ENCODE measurements around the gene HOMER2. TPM values are rescaled to one million over a fixed set of nuclear protein-coding genes. Genes with fewer than 3 reads are reported as not detected.

The HOMER2 gene
- total and polyA plus RNA-seq, 2 donors (not counting 3 experiments of a cell fraction or from before 2014, with no cell fraction given): 0.60 to 0.68 TPM

GRCh38 chr15:82838096-82838735 lies 114.3 kb downstream of the HOMER2 start:
- intact Hi-C loops (cut with micrococcal nuclease): no loop called here
- Histone ChIP-seq H2AFZ (ENCODE audit: low read depth, low read length) (no peak overlapping the region), H3K9ac (replicated peaks; ENCODE audit: extremely low read depth, insufficient read depth, low read length) (no peak overlapping the region), H3K4me3 (replicated peaks in 1 of 3; ENCODE audit: insufficient read depth in 1 of 3, low read depth in 1 of 3, low read length in 3 of 3) (no peak overlapping the region), H3K79me2 (ENCODE audit: control insufficient read depth, insufficient read depth, low read length) (no peaks in the 10 kb centered on the region), H4K20me1 (replicated peaks; ENCODE audit: control insufficient read depth, extremely low read depth, insufficient read depth, low read length) (no peaks in the 10 kb centered on the region), H3K9me3 (replicated peaks; ENCODE audit: control insufficient read depth, insufficient read depth, low read length) (no peaks in the 10 kb centered on the region), H3K27ac (ENCODE audit: insufficient read depth, low read depth, low read length) (no peak overlapping the region), H3K36me3 (ENCODE audit: control insufficient read depth in 2 of 2, extremely low read depth in 1 of 2, insufficient read depth in 2 of 2, low read length in 2 of 2) (peaks cover 6 to 19% of the 10 kb centered on the region in 2 experiments), H3K9me1 (replicated peaks; ENCODE audit: control insufficient read depth, extremely low read depth, insufficient read depth, low read length) (no peaks in the 10 kb centered on the region), H3K4me1 (ENCODE audit: control insufficient read depth, extremely low read depth, insufficient read depth, low read length) (peaks cover under 1% of the 10 kb centered on the region), H3K27me3 (ENCODE audit: control insufficient read depth in 2 of 2, insufficient read depth in 2 of 2, low read length in 2 of 2) (no peaks in the 10 kb centered on the region), H3K4me2 (ENCODE audit: insufficient read depth, low read length) (no peak overlapping the region)
- DNase-seq (ENCODE audit: low read depth, low spot score): no peak
- TF ChIP-seq MYC (IDR thresholded peaks at IDR 0.05; ENCODE audit: low read depth, low read length) (no peak), FOS (IDR thresholded peaks at IDR 0.05; ENCODE audit: borderline replicate concordance, insufficient read depth, low read length) (no peak), POLR2A (IDR thresholded peaks at IDR 0.05; ENCODE audit: low read depth, low read length) (no peak), JUN (IDR thresholded peaks at IDR 0.05; ENCODE audit: borderline replicate concordance, insufficient read depth, insufficient read length, low read depth) (no peak), POLR2AphosphoS5 (IDR thresholded peaks at IDR 0.05; ENCODE audit: insufficient read depth, low read depth, low read length) (no peak), MAX (IDR thresholded peaks at IDR 0.05; ENCODE audit: insufficient read depth, insufficient read length) (no peak)
- dilution Hi-C loops (cut with MboI; ENCODE audit: extremely low pct_ligation_motif_present, low sequenced_read_pairs): no loop called here
- POLR2A ChIA-PET: no interaction called here
- CTCF ChIA-PET: interaction anchor here (1.2 kb wide), 1 partner anchor 11 kb away, joined by 4 read pairs; no protein-coding TSS in a partner anchor
- FAIRE-seq: no peak
- no TSS peak for BruUV-seq (replicated peaks)

GRCh38 chr15:82835391-82835917 lies 117.1 kb downstream of the HOMER2 start:
- peaks cover 15 to 33% of the 10 kb centered on the region in 2 experiments for H3K36me3 ChIP-seq (ENCODE audit: control insufficient read depth in 2 of 2, extremely low read depth in 1 of 2, insufficient read depth in 2 of 2, low read length in 2 of 2)
- peaks cover 16% of the 10 kb centered on the region for H3K4me1 ChIP-seq (ENCODE audit: control insufficient read depth, extremely low read depth, insufficient read depth, low read length)
- H3K27ac ChIP-seq (ENCODE audit: insufficient read depth, low read depth, low read length): no peak overlapping the region
- H3K79me2 ChIP-seq (ENCODE audit: control insufficient read depth, insufficient read depth, low read length): no peaks in the 10 kb centered on the region
- H3K9me1 ChIP-seq (replicated peaks; ENCODE audit: control insufficient read depth, extremely low read depth, insufficient read depth, low read length): no peaks in the 10 kb centered on the region
- dilution Hi-C loops (cut with MboI; ENCODE audit: extremely low pct_ligation_motif_present, low sequenced_read_pairs): no loop called here
- no peaks in the 10 kb centered on the region for H4K20me1 ChIP-seq (replicated peaks; ENCODE audit: control insufficient read depth, extremely low read depth, insufficient read depth, low read length)
- no peaks in the 10 kb centered on the region for H3K27me3 ChIP-seq (ENCODE audit: control insufficient read depth in 2 of 2, insufficient read depth in 2 of 2, low read length in 2 of 2)
- no peak overlapping the region for H3K4me3 ChIP-seq (replicated peaks in 1 of 3; ENCODE audit: insufficient read depth in 1 of 3, low read depth in 1 of 3, low read length in 3 of 3)
- intact Hi-C loops (cut with micrococcal nuclease): no loop called here
- FAIRE-seq: no peak
- no peak overlapping the region for H3K4me2 ChIP-seq (ENCODE audit: insufficient read depth, low read length)
- ChIA-PET CTCF (interaction anchor here (0.6 kb wide), 1 partner anchor 58 kb away, joined by 3 read pairs; no protein-coding TSS in a partner anchor), POLR2A (no interaction called here)
- no peak for TF ChIP-seq CTCF (IDR thresholded peaks at IDR 0.05; ENCODE audit: extremely low read depth in 1 of 2, insufficient read depth in 1 of 2, low read depth in 1 of 2, low read length in 2 of 2)
- no peak for TF ChIP-seq MYC (IDR thresholded peaks at IDR 0.05; ENCODE audit: low read depth, low read length)
- TF ChIP-seq GATA2 (IDR thresholded peaks at IDR 0.05; ENCODE audit: insufficient read depth, insufficient read length, low read depth, low read length): no peak
- no peak for TF ChIP-seq FOS (IDR thresholded peaks at IDR 0.05; ENCODE audit: borderline replicate concordance, insufficient read depth, low read length)
- TF ChIP-seq MAX (IDR thresholded peaks at IDR 0.05; ENCODE audit: insufficient read depth, insufficient read length): no peak
- no peak for TF ChIP-seq POLR2A (IDR thresholded peaks at IDR 0.05; ENCODE audit: low read depth, low read length)
- no peak for TF ChIP-seq EZH2 (IDR thresholded peaks at IDR 0.05; ENCODE audit: borderline replicate concordance, low read depth, low read length, severe bottlenecking)
- no peak for TF ChIP-seq JUN (IDR thresholded peaks at IDR 0.05; ENCODE audit: borderline replicate concordance, insufficient read depth, insufficient read length, low read depth)
- TF ChIP-seq POLR2AphosphoS5 (IDR thresholded peaks at IDR 0.05; ENCODE audit: insufficient read depth, low read depth, low read length): no peak
- H3K9ac ChIP-seq (replicated peaks; ENCODE audit: extremely low read depth, insufficient read depth, low read length): no peak overlapping the region
- no peaks in the 10 kb centered on the region for H3K9me3 ChIP-seq (replicated peaks; ENCODE audit: control insufficient read depth, insufficient read depth, low read length)
- DNase-seq (ENCODE audit: low read depth, low spot score): no peak
- BruUV-seq (replicated peaks): no TSS peak
- H2AFZ ChIP-seq (ENCODE audit: low read depth, low read length): no peak overlapping the region

All from endothelial cell of umbilical vein (primary cell).